GM23248 (cell line): Measurements from ENCODE around the gene EIF5A. TPM values are rescaled to one million over a fixed set of nuclear protein-coding genes. Genes with fewer than 3 reads are reported as not detected.

ENCODE experiments used
- DNase-seq: peaks from one replicate; pipeline ENCODE4 v3.0.0-alpha.2; 2015
- H2AFZ ChIP-seq: fragments of 200-600 bp; sonication (generic); 2 replicates; pipeline ENCODE4 v1.6.1; 2016; ENCODE audit warnings: antibody characterized with exemption
- H3F3A ChIP-seq: fragments of 200-600 bp; sonication (generic); 2 replicates; pipeline ENCODE4 v1.6.1; 2016; ENCODE audit warnings: mild to moderate bottlenecking, antibody characterized with exemption, mixed run types; ENCODE audit not compliant: insufficient read depth
- H3K27ac ChIP-seq: fragments of 200-600 bp; sonication (generic); 2 replicates; pipeline ENCODE4 v1.5.1; 2016; ENCODE audit warnings: mild to moderate bottlenecking
- H3K27me3 ChIP-seq: fragments of 200-600 bp; sonication (generic); replicated peaks from 2 replicates; pipeline ENCODE4 v1.6.1; 2016; ENCODE audit warnings: mild to moderate bottlenecking; ENCODE audit not compliant: insufficient read depth
- H3K36me3 ChIP-seq: fragments of 200-600 bp; sonication (generic); 2 replicates; pipeline ENCODE4 v1.6.1; 2016; ENCODE audit warnings: low read depth, mild to moderate bottlenecking
- H3K4me1 ChIP-seq: fragments of 200-600 bp; sonication (generic); 2 replicates; pipeline ENCODE4 v1.6.1; 2016; ENCODE audit warnings: mild to moderate bottlenecking; ENCODE audit not compliant: insufficient read depth
- H3K4me2 ChIP-seq: fragments of 200-600 bp; sonication (generic); one replicate; pipeline ENCODE4 v1.6.1; 2016; ENCODE audit warnings: mild to moderate bottlenecking; ENCODE audit not compliant: unreplicated experiment
- H3K4me3 ChIP-seq: fragments of 200-600 bp; sonication (generic); 2 replicates; pipeline ENCODE4 v1.5.1; 2016; ENCODE audit warnings: mild to moderate bottlenecking
- H3K79me2 ChIP-seq: fragments of 200-600 bp; sonication (generic); 2 replicates; pipeline ENCODE4 v1.6.1; 2016; ENCODE audit warnings: mild to moderate bottlenecking; ENCODE audit not compliant: insufficient read depth
- H3K9ac ChIP-seq: fragments of 200-600 bp; sonication (generic); 2 replicates; pipeline ENCODE4 v1.6.1; 2016; ENCODE audit warnings: mild to moderate bottlenecking
- H3K9me2 ChIP-seq: fragments of 200-600 bp; sonication (generic); 2 replicates; pipeline ENCODE4 v1.6.1; 2016; ENCODE audit warnings: mixed run types, mild to moderate bottlenecking, moderate library complexity; ENCODE audit not compliant: insufficient read depth
- H3K9me3 ChIP-seq: fragments of 200-600 bp; sonication (generic); one replicate; pipeline ENCODE4 v1.6.1; 2017; ENCODE audit warnings: low read depth
- H4K20me1 ChIP-seq: fragments of 200-600 bp; sonication (generic); 2 replicates; pipeline ENCODE4 v1.6.0; 2016; ENCODE audit not compliant: insufficient read depth
- EZH2 ChIP-seq: fragments of 200-600 bp; sonication (generic); IDR thresholded peaks from 2 replicates; pipeline ENCODE4 v1.6.1; 2018; ENCODE audit warnings: antibody characterized with exemption, mild to moderate bottlenecking; ENCODE audit not compliant: insufficient read depth, poor library complexity, severe bottlenecking
- EZH2phosphoT487 ChIP-seq: fragments of 200-600 bp; sonication (generic); IDR thresholded peaks from 2 replicates; pipeline ENCODE4 v1.6.1; 2018; ENCODE audit warnings: antibody characterized with exemption, moderate library complexity, mild to moderate bottlenecking, low read depth; ENCODE audit not compliant: insufficient read depth
- WGBS, 2 experiments: methylation state at CpG; one replicate each; pipeline ENCODE4 v1.1.6; 2015 to 2017; ENCODE audit warnings: low lambda C conversion rate in 2 of 2, low coverage in 1 of 2; ENCODE audit errors: missing lambda C conversion rate in 2 of 2; 5-methylcytosine and 5-hydroxymethylcytosine counted together
- in situ Hi-C: fragments of 300-500 bp; cut with MboI; formaldehyde crosslinking; loops from 2 replicates; pipeline ENCODE4 v1.15.0; 2020
- polyA plus RNA-seq: library from polyadenylated mRNA; unstranded; fragments of >200 nt; fragmentation: Nextera tagmentation; extraction: Ambion mirVana; gene quantifications from 2 replicates; pipeline ENCODE4 v1.2.1, GENCODE V29; 2016
- total RNA-seq: library from RNA; depleted of rRNA; stranded (reverse); fragments of >200 nt; shearing (Covaris generic); gene quantifications from 2 replicates; pipeline ENCODE4 v1.2.3, GENCODE V29; 2014

Gene EIF5A
- total and polyA plus RNA-seq, 2 experiments from 2014 or later, result 869 to 998 TPM

DNA sequence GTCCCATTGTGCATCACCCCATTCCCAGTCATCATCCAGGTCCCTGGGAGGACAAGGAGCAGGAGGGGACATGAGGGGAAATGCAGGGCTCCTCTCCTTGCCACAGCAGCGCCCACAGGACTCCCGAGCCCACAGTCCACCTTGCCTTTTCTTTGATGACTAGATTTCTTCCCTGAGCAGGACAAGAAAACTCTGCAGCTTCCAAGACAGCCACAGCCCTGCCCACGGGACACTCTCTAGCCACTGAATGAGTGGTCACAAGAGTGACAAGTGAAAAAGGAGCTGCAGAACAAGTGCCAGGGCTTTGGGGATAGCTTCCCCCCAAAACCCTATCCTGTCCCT lies 17.0 kb downstream of the EIF5A start:
- Histone ChIP-seq H3K9ac (no peak overlapping the region), H3K36me3 (peaks cover 7% of the 10 kb centered on the region; the same call in 1 of the 2 replicates), H3K27ac (no peak overlapping the region), H3F3A (no peaks in the 10 kb centered on the region), H3K4me1 (peaks cover 7% of the 10 kb centered on the region; the same call in 1 of the 2 replicates), H2AFZ (no peak overlapping the region), H4K20me1 (no peaks in the 10 kb centered on the region), H3K4me3 (no peak overlapping the region), H3K9me2 (no peaks in the 10 kb centered on the region), H3K79me2 (peaks cover 21% of the 10 kb centered on the region), H3K4me2 (no peak overlapping the region), H3K27me3 (no peaks in the 10 kb centered on the region), H3K9me3 (no peaks in the 10 kb centered on the region)
- WGBS, 2 experiments, result 93 to 96% methylated on average over 3 of the region's 3 CpGs
- no peak for TF ChIP-seq EZH2phosphoT487
- no peak for TF ChIP-seq EZH2
- DNase-seq, result no peak
- in situ Hi-C loops, result no loop called here

DNA sequence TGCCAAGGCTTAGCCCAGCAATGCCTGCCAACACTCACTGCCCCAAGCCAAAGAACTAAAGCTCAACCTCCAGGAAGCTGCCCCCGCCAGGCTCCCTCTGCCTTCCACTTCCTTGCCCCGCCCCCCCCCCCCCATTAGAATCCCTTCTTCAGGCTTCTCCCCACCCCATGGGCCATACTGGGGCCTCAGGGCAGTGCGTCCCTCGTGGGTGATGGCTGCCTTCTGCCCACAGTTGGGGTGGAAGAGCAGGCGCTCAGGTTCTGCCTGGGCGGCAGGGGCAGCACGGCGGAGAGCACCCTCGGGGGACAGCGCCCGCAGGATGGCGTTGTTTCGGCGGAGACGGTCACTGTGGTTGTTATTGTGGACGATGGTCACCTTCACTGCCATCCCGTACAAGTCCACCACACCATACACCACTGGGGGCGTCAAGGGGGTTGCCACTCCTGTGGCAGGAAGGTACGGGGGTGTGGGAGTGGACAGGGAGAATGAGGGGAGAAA lies 17.7 kb downstream of the EIF5A start:
- no peaks in the 10 kb centered on the region for H3K9me3 ChIP-seq
- no peak overlapping the region for H2AFZ ChIP-seq
- peaks cover 7% of the 10 kb centered on the region; the same call in 1 of the 2 replicates for H3K36me3 ChIP-seq
- no peak overlapping the region for H3K9ac ChIP-seq
- TF ChIP-seq EZH2phosphoT487 (no peak), EZH2 (no peak)
- no peak overlapping the region for H3K4me2 ChIP-seq
- H3K79me2 ChIP-seq, result peaks cover 21% of the 10 kb centered on the region
- in situ Hi-C loops, result no loop called here
- H3K4me1 ChIP-seq, result peaks cover 7% of the 10 kb centered on the region; the same call in 1 of the 2 replicates
- 90 to 96% methylated on average over 17 to 19 of the region's 19 CpGs for whole genome bisulfite sequencing, 2 experiments
- H3K9me2 ChIP-seq, result no peaks in the 10 kb centered on the region
- H4K20me1 ChIP-seq, result no peaks in the 10 kb centered on the region
- no peak overlapping the region for H3K27ac ChIP-seq
- DNase-seq, result no peak
- H3F3A ChIP-seq, result no peaks in the 10 kb centered on the region
- H3K4me3 ChIP-seq, result no peak overlapping the region
- no peaks in the 10 kb centered on the region for H3K27me3 ChIP-seq

- Histone ChIP-seq H3K27ac (no peak overlapping the region), H4K20me1 (no peaks in the 10 kb centered on the region), H3K4me2 (no peak overlapping the region), H2AFZ (no peak overlapping the region), H3K27me3 (no peaks in the 10 kb centered on the region), H3K4me3 (no peak overlapping the region), H3K9me3 (no peaks in the 10 kb centered on the region), H3K36me3 (peaks cover 7% of the 10 kb centered on the region; the same call in 1 of the 2 replicates), H3K9ac (no peak overlapping the region), H3F3A (no peaks in the 10 kb centered on the region), H3K9me2 (no peaks in the 10 kb centered on the region), H3K79me2 (peaks cover 21% of the 10 kb centered on the region), H3K4me1 (peaks cover 7% of the 10 kb centered on the region; the same call in 1 of the 2 replicates)
- 97 to 99% methylated on average over 9 to 11 of the region's 11 CpGs for WGBS, 2 experiments
- no peak for DNase-seq
- in situ Hi-C loops, result no loop called here
- TF ChIP-seq EZH2, result no peak
- TF ChIP-seq EZH2phosphoT487, result no peak
These were observed 18.8 kb downstream of the EIF5A start for GRCh38 chr17:7326186-7326585.

GRCh38 chr17:7327056-7327455 lies 19.6 kb downstream of the EIF5A start:
- Histone ChIP-seq H3K9me3 (no peaks in the 10 kb centered on the region), H3K79me2 (peaks cover 21% of the 10 kb centered on the region), H4K20me1 (no peaks in the 10 kb centered on the region), H3K36me3 (peaks cover 7% of the 10 kb centered on the region; the same call in 1 of the 2 replicates), H2AFZ (no peak overlapping the region), H3K27ac (no peak overlapping the region), H3K9ac (no peak overlapping the region), H3F3A (no peaks in the 10 kb centered on the region), H3K27me3 (no peaks in the 10 kb centered on the region), H3K4me2 (no peak overlapping the region), H3K4me3 (no peak overlapping the region), H3K9me2 (no peaks in the 10 kb centered on the region), H3K4me1 (peaks cover 7% of the 10 kb centered on the region; the same call in 1 of the 2 replicates)
- in situ Hi-C loops, result no loop called here
- TF ChIP-seq EZH2, result no peak
- TF ChIP-seq EZH2phosphoT487, result no peak
- DNase-seq, result no peak
- WGBS, 2 experiments, result 92 to 95% methylated on average over 7 of the region's 7 CpGs
